Activated naive CD8-positive, alpha-beta T cell (primary cell): Measurements from ENCODE around the gene MAN1C1.
A peak's percentile ranks its signal among the peaks of the same experiment; 100 is the strongest.
"Not testable (repeated sequence)": the region's sequence is repeated elsewhere in the genome, so short reads cannot be mapped to it uniquely, and the experiment has no call there.

Experiments
- H3K27ac Mint-ChIP-seq: one replicate; pipeline ENCODE4 v1.8.0; 2021; ENCODE audit warnings: mixed read lengths
- H3K27me3 Mint-ChIP-seq: one replicate; pipeline ENCODE4 v1.8.0; 2021; ENCODE audit warnings: mixed read lengths
- H3K36me3 Mint-ChIP-seq: one replicate; pipeline ENCODE4 v1.8.0; 2021; ENCODE audit warnings: mixed read lengths
- H3K4me1 Mint-ChIP-seq: one replicate; pipeline ENCODE4 v1.8.0; 2021; ENCODE audit warnings: low read depth, mixed read lengths
- H3K4me3 Mint-ChIP-seq: one replicate; pipeline ENCODE4 v1.8.0; 2021; ENCODE audit warnings: mild to moderate bottlenecking, mixed read lengths
- H3K9me3 Mint-ChIP-seq: one replicate; pipeline ENCODE4 v1.8.0; 2021; ENCODE audit warnings: low read depth, mixed read lengths

MAN1C1 gene

GRCh38 chr1:25598879-25599278, 17.7 kb upstream of the MAN1C1 start:
- Mint-ChIP-seq H3K9me3 (no peaks in the 10 kb centered on the region), H3K27me3 (no peaks in the 10 kb centered on the region), H3K4me3 (no peak overlapping the region), H3K36me3 (no peaks in the 10 kb centered on the region), H3K27ac (no peak overlapping the region), H3K4me1 (peaks cover 3% of the 10 kb centered on the region)

DNA sequence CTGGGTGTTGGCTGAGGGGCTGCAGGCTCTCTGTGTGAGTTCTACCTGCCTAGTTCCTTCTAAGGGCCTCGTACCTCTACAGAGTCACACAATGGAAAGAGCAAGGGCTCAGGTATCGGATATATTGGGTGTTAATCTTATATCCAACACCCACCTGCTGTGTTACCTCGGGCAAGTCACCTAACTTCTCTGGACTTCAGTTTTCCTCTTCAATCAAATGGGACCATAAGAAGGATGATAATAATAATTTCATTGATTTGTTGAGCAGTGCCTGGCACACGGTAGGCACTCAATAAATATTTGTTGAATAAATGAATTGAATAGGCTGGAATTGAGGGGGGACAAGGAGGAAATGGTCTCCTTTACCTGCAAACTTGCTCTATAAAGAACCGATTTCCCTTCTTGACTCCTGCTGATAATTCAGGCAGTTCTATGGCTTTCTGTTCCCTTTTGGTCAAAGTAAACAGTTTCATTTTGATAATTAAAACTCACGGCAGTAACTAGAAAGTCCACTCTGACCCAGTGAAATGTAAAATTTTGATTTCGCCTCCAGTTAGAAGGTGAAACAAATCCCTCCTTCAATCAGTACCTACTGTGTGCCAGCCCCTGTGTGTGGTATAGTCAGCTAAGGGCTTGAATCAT, 16.5 kb upstream of the MAN1C1 start:
- H3K27ac Mint-ChIP-seq = no peak overlapping the region
- H3K27me3 Mint-ChIP-seq = no peaks in the 10 kb centered on the region
- H3K9me3 Mint-ChIP-seq = no peaks in the 10 kb centered on the region
- peaks cover 3% of the 10 kb centered on the region for H3K4me1 Mint-ChIP-seq
- no peaks in the 10 kb centered on the region for H3K36me3 Mint-ChIP-seq
- H3K4me3 Mint-ChIP-seq = no peak overlapping the region

GRCh38 chr1:25600971-25601699, 15.5 kb upstream of the MAN1C1 start:
- H3K27ac Mint-ChIP-seq, H3K36me3 Mint-ChIP-seq, H3K4me3 Mint-ChIP-seq, H3K4me1 Mint-ChIP-seq, H3K27me3 Mint-ChIP-seq, H3K9me3 Mint-ChIP-seq: not testable (repeated sequence)

DNA sequence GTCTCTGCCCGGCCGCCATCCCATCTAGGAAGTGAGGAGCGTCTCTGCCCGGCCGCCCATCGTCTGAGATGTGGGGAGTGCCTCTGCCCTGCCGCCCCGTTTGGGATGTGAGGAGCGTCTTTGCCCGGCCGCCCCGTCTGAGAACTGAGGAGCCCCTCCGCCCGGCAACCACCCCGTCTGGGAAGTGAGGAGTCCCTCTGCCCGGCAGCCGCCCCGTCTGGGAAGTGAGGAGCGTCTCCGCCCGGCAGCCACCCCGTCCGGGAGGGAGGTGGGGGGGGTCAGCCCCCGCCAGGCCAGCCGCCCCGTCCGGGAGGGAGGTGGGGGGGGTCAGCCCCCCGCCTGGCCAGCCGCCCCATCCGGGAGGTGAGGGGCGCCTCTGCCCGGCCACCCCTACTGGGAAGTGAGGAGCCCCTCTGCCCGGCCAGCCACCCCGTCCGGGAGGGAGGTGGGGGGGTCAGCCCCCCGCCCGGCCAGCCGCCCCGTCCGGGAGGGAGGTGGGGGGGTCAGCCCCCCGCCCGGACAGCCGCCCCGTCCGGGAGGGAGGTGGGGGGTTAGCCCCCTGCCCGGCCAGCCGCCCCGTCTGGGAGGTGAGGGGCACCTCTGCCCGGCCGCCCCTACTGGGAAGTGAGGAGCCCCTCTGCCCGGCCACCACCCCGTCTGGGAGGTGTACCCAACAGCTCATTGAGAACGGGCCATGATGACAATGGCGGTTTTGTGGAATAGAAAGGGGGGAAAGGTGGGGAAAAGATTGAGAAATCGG, 12.6 kb upstream of the MAN1C1 start:
- H3K36me3 Mint-ChIP-seq, H3K4me1 Mint-ChIP-seq, H3K27me3 Mint-ChIP-seq, H3K4me3 Mint-ChIP-seq, H3K9me3 Mint-ChIP-seq, H3K27ac Mint-ChIP-seq: not testable (repeated sequence)

DNA sequence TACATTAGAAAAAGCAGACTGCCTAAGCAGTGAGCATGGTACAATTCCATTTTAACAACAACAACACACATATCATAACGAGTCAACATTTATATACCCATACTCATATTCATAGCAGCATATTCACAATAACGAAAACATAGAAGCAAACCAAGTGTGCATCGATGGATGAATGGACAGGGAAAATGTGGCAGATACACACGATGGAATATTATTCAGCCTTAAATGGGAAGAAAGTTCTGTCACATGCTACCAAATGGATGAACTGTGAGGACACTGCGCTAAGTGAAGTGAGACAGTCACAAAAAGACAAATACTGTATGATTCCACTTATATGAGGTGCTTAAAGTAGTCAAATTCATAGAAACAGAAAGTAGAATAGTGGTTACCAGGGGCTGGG, 9.5 kb upstream of the MAN1C1 start:
- no peak overlapping the region for H3K4me3 Mint-ChIP-seq
- H3K9me3 Mint-ChIP-seq = no peaks in the 10 kb centered on the region
- peaks cover 20% of the 10 kb centered on the region for H3K4me1 Mint-ChIP-seq
- no peaks in the 10 kb centered on the region for H3K27me3 Mint-ChIP-seq
- H3K27ac Mint-ChIP-seq = no peak overlapping the region
- no peaks in the 10 kb centered on the region for H3K36me3 Mint-ChIP-seq

GRCh38 chr1:25608488-25609178, 8.0 kb upstream of the MAN1C1 start:
- H3K4me3 Mint-ChIP-seq = peak overlapping the region; percentile 10
- H3K4me1 Mint-ChIP-seq = peaks cover 20% of the 10 kb centered on the region
- H3K36me3 Mint-ChIP-seq = no peaks in the 10 kb centered on the region
- H3K9me3 Mint-ChIP-seq = no peaks in the 10 kb centered on the region
- H3K27me3 Mint-ChIP-seq = no peaks in the 10 kb centered on the region
- no peak overlapping the region for H3K27ac Mint-ChIP-seq

DNA sequence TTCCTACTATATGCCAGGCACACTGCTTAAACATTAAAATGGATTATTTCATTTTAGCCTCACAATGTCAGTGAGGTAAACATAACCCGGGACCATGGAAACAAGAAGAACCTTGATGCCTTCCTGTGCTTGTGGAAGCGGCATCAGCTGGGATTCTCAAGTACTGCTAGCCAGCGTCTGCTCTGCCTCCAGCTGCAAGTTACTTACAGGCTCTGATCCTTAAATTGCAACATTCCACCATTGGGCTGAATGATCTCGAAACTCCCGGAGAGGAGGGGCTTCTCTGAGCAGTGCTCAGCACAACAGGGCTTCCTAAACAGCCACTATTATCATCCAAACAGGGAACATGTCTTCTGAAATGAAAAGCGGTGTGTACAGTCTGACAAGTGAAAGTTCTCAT, 6.7 kb upstream of the MAN1C1 start:
- Mint-ChIP-seq H3K27ac (no peak overlapping the region), H3K36me3 (no peaks in the 10 kb centered on the region), H3K27me3 (no peaks in the 10 kb centered on the region), H3K4me1 (peaks cover 28% of the 10 kb centered on the region), H3K4me3 (no peak overlapping the region), H3K9me3 (no peaks in the 10 kb centered on the region)

DNA sequence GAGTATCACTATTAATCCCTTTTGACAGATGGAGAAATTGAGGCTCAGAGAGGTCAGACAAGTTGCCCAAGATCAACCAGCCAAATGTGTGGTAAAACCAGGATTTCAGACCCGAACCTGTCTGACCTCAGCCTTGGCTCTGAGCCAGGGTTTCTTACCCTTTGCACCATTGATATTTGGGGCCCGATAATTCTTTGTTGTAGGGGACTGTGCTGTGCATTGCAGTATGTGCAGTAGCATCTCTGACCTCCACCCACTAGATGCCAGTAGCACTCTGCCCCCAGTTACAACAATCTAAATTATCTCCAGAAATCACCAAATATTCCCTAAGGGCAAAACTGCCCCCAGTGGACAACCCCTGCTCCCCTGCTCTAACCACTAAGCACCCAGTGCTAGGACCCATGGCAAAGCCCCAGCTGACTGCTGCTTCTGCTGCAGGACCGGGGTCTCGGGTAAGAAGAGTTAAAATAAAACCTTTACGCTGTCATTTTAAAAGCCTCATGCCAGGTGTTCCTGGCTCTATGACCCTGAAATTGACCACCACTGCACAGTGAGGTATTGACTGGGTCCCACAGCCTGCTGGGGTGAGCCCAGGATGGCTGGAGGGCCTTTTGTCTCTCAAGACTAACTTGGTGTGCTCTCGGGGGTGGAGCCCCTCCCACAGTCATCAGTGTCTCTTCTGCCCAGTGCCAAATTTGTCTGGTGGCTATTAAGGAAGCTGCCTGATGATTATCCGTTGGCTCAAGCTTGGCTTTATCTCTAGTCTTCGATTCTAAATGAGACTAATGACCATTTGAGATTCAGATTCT, 5.6 kb upstream of the MAN1C1 start:
- peaks cover 38% of the 10 kb centered on the region for H3K4me1 Mint-ChIP-seq
- H3K36me3 Mint-ChIP-seq = no peaks in the 10 kb centered on the region
- no peak overlapping the region for H3K4me3 Mint-ChIP-seq
- no peaks in the 10 kb centered on the region for H3K27me3 Mint-ChIP-seq
- no peaks in the 10 kb centered on the region for H3K9me3 Mint-ChIP-seq
- no peak overlapping the region for H3K27ac Mint-ChIP-seq

GRCh38 chr1:25611843-25612242, 4.7 kb upstream of the MAN1C1 start:
- Mint-ChIP-seq H3K27ac (no peak overlapping the region), H3K27me3 (no peaks in the 10 kb centered on the region), H3K9me3 (no peaks in the 10 kb centered on the region), H3K4me3 (no peak overlapping the region), H3K36me3 (no peaks in the 10 kb centered on the region), H3K4me1 (peaks cover 38% of the 10 kb centered on the region)

GRCh38 chr1:25612421-25612820, 4.2 kb upstream of the MAN1C1 start:
- Mint-ChIP-seq H3K4me1 (peaks cover 35% of the 10 kb centered on the region), H3K27ac (no peak overlapping the region), H3K4me3 (no peak overlapping the region), H3K9me3 (no peaks in the 10 kb centered on the region), H3K36me3 (no peaks in the 10 kb centered on the region), H3K27me3 (no peaks in the 10 kb centered on the region)

DNA sequence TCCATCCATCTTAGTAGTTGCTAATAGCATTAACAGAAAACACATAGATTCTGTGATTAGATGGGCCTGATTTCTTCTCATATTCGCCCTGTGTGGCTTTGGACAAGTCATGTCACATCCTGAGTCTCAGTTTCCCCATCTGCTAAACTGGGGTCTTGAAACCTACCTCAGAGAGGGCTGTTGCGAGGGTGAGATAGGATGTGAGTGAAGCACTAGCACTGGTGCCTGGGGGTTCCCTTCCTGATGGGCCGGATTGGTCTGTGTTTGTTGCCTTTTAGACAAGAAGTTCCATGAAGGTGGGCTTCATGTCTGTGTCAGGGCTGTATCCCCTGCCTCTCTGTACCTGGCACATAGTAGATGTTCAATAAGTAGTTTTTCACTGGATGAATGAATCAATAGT, 3.5 kb upstream of the MAN1C1 start:
- no peak overlapping the region for H3K27ac Mint-ChIP-seq
- H3K4me3 Mint-ChIP-seq = no peak overlapping the region
- H3K27me3 Mint-ChIP-seq = no peaks in the 10 kb centered on the region
- no peaks in the 10 kb centered on the region for H3K9me3 Mint-ChIP-seq
- no peaks in the 10 kb centered on the region for H3K36me3 Mint-ChIP-seq
- H3K4me1 Mint-ChIP-seq = peaks cover 35% of the 10 kb centered on the region

GRCh38 chr1:25614501-25615171, 2.0 kb upstream of the MAN1C1 start:
- Mint-ChIP-seq H3K4me3 (peak overlapping the region; percentile 51), H3K9me3 (no peaks in the 10 kb centered on the region), H3K36me3 (no peaks in the 10 kb centered on the region), H3K4me1 (peaks cover 43% of the 10 kb centered on the region), H3K27ac (peak overlapping the region; percentile 28), H3K27me3 (no peaks in the 10 kb centered on the region)

DNA sequence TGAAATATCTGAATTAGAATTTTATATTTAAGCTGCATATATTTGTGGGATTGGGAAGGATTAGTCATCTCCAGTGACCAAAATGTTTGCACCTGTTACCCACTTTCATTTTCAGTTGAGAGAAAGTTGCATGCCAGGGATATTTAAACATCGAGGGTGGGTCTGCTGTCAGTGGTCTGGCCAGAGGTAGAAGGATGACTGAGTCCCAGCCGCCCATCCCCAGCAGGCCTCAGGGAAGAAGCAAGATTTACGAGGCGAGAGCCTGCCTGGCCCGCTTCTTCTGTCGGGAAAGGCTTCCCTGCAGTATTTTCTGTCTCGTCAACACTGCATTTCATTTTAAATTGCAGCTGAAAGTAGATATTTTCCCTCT, 1.4 kb upstream of the MAN1C1 start:
- peaks cover 48% of the 10 kb centered on the region for H3K4me1 Mint-ChIP-seq
- no peaks in the 10 kb centered on the region for H3K9me3 Mint-ChIP-seq
- no peaks in the 10 kb centered on the region for H3K36me3 Mint-ChIP-seq
- no peaks in the 10 kb centered on the region for H3K27me3 Mint-ChIP-seq
- peak overlapping the region; percentile 51 for H3K4me3 Mint-ChIP-seq
- H3K27ac Mint-ChIP-seq = no peak overlapping the region

DNA sequence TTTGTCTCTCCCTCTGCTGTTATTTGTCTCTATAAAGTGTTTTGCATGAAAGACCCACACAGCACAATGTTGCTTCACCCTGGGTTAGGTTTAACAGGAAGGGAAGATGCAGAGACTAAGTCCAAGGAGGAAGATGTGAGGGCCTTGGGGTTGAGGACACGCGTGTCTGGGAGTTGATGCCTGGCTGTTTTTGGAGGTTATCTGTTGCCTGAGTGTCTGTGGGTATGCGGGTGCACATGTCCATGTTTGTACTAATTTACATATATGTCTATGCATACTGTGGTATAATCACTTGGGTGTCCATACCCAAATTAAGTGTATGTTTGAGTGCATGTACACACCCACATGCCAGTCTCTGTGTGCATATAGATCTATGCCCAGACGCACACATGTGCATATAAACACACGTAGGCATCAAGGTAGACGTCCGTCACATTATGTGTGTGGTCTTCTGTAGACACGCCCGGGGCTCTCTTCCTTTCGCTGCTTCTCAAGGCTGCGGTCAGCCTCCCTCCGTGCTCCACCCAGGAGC, 962 bp upstream of the MAN1C1 start:
- H3K4me3 Mint-ChIP-seq = peak overlapping the region; percentile 51
- no peaks in the 10 kb centered on the region for H3K27me3 Mint-ChIP-seq
- H3K4me1 Mint-ChIP-seq = peaks cover 50% of the 10 kb centered on the region
- H3K9me3 Mint-ChIP-seq = no peaks in the 10 kb centered on the region
- H3K27ac Mint-ChIP-seq = peak overlapping the region; percentile 35
- no peaks in the 10 kb centered on the region for H3K36me3 Mint-ChIP-seq
